Activated T-helper 1 cell treated with Interleukin-2 at 50 U/mL for 16 hours (primary cell): ENCODE data around the gene WHRN.

Experiments
- DNase-seq: peaks from one replicate; pipeline ENCODE4 v3.0.0-alpha.2; 2020; ENCODE audit warnings: low read depth

The WHRN gene

GRCh38 chr9:114382699-114383520 lies 122.4 kb downstream of the WHRN start:
- peak; percentile 35 for DNase-seq

DNA sequence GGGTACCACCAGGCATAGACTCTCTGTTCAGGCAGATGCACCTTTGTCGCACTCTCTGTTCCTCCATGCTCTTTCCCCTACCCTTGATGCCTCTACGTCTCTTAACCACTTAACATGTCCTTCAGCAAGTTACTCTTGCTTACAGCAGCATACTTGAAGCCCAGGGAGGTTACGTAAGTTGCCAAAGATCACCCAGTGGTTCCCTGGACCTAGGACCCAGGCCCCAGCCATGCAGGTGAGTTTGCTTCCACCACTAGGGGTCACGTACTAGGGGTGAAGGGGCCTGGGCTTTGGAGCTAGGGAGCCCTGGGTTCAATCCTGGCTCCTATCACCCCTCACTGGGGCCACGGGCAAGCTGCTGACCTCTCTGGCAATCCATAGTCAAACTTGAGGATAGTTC lies 126.4 kb downstream of the WHRN start:
- no peak for DNase-seq

DNA sequence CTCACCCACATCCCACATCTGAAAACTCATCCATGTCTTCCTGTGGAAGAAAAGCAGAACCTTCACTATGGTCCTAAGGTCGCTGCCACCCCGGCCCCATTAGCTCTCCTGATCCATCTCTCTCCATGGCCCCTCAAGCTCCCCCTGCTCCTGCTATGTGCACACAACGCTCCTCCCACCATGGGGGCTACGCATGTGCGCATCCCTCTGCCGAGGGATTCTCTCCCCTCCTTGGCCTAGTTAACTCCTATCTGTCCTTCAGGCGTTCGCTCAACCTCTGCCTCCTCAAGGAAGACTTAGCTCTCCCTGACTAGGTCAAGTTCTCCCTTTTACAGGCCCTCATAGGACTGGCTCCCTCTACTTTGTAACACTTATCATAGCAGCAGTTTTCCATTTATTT lies 127.3 kb downstream of the WHRN start:
- DNase-seq, result no peak

GRCh38 chr9:114376586-114377445 lies 128.5 kb downstream of the WHRN start:
- no peak for DNase-seq

- no peak for DNase-seq
These were observed 129.7 kb downstream of the WHRN start for GRCh38 chr9:114375386-114376175.

GRCh38 chr9:114374936-114375335 lies 130.3 kb downstream of the WHRN start:
- DNase-seq, result no peak

DNA sequence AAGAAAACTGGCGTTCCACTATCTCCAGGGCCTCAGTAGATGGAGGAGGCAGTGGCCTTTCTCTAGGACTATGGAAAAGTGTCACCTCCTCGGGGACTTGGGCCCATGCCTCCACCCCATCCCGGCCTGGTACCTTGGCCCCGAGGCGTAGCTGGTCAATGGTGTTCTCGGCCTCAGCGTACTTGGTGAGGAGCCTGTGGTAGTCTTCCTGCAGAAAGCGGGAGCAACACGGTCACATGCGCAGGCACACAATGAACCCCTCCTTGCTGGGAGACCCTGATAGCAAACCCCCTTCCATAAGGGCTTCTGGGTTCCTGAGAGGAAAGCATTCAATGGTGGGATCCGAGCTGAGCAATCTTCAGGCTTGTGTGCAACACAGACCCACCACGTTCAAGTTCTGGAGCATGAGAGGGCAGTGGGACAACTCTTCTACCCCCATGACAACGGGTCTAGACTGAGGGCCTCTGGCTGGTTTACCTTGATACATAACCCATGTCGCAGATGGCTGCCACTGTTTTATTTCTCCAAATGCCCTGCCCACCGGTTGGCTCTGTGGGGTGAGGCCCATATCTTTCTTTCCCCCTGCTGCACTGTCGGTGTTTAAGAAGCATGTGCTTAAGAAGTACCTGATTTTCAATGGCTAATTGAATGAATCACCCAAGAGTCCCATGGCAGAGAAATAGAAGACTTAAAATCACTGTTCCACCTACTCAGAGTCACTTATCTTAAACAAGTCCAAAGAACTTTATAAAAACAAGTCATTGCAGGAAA lies 131.1 kb downstream of the WHRN start:
- DNase-seq, result no peak

DNA sequence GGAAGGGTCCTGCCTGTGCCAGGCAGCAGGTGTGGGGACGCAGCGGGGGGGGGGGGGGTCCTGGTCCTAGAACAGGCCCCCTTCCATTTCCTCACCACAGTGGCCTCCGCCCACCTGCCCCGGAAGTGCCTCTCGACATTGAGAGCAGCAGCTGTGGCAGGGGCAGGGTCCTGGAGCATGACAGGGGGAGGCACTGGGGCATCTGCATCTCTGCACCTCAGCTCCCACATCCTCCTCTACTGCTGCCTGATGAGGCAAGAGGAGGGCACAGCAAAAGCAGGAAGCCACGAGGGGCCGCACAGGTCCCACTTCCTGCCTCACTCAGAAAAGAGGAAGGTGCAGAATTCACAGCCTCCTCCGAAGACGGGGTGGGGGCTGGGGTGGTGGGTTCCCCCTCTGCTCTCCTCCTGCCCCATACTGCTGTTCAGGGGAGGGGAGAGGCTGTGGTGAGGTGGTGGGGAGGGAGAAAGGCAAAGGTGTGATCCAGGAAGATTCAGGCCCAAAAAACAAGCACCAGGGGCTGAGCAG lies 132.3 kb downstream of the WHRN start:
- DNase-seq, result peak; percentile 79

DNA sequence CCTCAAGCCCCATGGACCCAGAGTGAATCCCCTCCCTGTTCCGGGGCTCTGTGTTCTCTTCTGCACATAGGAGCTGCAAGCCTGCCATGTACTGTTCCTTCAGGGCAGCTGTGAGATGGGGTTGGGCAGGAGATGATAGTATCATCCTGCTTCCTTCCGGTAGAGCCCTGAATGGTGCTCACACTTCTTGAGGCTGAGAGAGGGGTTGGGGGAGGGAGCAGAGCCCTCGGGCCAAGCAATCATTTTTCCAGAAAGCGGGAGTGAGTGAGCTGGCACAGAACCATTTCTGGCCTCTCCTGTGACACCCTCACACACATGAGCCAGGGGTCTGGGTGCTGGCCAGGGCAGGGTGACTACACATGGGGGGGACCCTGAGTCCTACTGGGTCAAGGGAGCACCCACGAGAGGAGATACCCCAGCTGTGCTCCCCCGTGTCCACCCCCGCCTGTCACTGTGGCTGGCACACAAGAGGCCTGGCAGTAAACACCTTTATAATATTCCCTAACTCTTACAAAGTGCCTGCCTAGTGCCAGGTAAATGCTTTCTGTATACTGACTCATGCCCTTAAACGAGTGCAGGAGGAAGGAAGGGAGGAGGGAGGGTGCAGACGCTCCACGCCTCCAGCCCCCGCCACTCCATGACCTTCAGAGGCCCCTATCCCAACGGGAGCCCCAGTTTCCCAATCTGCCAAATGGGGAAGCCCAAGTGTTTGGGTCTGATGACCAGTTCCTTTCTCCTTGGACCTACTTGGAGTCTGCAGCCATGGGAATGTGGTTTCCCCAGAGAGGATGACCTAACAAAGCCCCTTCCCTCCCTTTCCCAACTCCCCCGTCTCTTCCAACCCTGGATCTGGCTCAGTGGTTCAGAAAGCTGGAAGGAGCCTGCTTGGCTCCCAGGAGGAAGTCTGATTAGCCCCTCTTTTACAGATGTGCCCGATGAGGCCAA lies 133.0 kb downstream of the WHRN start:
- DNase-seq, result no peak

- no peak for DNase-seq
These were observed 133.8 kb downstream of the WHRN start for GRCh38 chr9:114371343-114371944.

DNA sequence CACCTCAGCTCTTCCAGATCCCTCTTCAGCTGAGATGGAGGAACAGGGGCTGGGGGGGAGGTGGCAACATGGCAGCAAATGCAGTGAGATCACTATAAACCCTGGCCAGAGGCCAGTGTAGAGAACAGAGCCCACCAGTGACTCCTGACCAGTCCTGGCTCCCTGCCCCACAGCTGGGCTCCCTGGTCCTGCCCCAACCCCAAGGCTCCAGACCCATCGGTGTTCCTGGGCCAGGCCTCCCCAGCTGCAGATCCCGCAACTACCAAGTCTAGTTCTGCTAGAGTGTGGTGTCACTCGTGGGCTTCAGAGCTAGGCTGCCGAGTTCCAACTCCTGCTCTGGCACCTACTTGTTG lies 134.3 kb downstream of the WHRN start:
- no peak for DNase-seq

GRCh38 chr9:114370251-114370967 lies 134.9 kb downstream of the WHRN start:
- DNase-seq, result no peak

DNA sequence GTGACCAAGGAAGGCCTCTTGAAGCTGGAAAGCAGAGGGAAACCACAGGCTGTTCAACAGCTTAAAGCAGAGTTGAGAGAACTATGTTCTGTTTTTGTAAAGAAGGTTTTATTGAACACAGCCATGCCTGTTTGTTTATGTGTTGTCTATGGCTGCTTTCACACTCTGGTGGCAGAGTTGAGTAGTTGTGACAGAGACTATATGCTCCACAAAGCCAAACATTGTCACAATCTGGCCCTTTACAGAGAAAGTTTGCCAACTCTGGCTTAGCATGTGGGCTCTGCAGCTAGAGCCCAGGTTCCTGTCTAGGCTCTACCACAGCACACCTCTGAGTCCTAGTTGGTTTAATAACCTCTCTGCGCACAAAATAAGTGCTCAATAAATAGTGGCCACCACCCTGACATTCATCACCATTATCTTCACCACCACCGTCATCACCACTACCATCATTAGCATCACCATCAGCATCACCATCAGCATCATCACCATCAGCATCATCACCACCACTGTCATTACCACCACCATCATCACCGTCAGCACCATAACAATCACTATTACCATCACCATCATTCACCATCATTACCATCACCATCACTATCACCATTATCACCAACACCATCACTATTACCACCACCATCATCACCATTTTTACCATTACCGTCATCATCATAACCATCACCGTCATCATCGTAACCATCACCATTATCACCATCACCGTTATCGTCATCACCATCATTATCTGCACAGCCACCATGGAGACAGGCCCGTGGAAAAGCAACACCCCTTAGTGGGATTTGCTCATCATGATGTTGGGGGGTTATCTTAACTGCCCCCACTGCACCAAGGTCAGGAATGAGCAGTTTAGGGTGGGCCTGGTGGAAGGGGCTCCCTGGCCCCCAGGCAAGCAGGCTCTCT lies 135.8 kb downstream of the WHRN start:
- no peak for DNase-seq

DNA sequence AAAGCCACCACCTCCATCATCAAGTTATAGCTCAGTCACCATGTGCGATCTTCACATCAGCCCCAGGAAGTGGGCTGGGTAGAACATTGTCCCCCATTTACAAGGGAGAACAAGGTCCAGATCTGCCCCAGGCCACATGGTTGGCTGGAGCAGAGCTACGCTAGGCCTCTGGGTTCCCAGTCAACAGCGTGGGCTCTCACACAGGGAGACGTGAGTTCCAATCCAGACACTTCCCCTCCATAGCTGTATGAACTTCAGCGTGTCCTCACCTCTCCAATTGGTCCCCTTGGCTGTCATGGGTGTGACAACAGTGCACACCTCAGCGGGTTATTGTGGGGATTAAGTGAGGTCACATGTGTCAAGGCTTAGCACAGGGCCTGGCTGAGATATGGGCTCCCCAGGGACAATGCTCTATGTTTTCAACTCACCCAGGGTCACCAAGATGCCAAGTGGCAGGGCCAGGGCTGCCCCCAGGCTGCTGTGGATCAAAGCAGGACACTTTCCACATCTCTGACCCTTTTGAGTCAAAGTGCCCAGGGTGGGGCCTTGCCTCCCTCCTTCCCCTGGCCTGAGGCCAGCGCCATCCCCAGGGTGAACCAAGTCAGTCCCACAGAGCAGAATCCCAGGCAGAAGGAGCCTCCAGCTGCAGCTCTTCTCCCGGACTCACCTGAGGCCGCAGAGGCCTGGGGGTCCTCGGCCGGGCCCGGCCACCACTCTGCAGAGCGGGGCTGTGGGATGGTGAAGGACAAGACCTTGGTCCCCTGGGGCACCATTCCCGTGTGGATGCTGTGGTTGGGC lies 137.3 kb downstream of the WHRN start:
- no peak for DNase-seq

- no peak for DNase-seq
These were observed 137.9 kb downstream of the WHRN start for GRCh38 chr9:114367366-114367765.

- DNase-seq, result no peak
These were observed 138.7 kb downstream of the WHRN start for GRCh38 chr9:114366334-114367128.
